ENCODE measurements around the gene MTUS2. TPM values are rescaled to one million over a fixed set of nuclear protein-coding genes. Genes with fewer than 3 reads are reported as not detected.

The MTUS2 gene
- total and polyA plus RNA-seq, 10 of the 15 experiments (the other 5 are each of a cell fraction or from before 2014, with no cell fraction given), result under 0.01 to 0.05 (median 0.02) TPM; not detected in 6

- Histone ChIP-seq H3K4me2 (ENCODE audit: control insufficient read depth, insufficient read depth) (no peak overlapping the region), H4K20me1 (ENCODE audit: control insufficient read depth, insufficient read depth) (no peaks in the 10 kb centered on the region), H3K9me3 (replicated peaks; ENCODE audit: control insufficient read depth, insufficient read depth, low read length) (no peaks in the 10 kb centered on the region), H3K9ac (ENCODE audit: control insufficient read depth, insufficient read depth, low read length) (no peak overlapping the region), H3K4me3 (no peak overlapping the region), H3K4me1 (ENCODE audit: control insufficient read depth, insufficient read depth, low read length) (no peaks in the 10 kb centered on the region), H2AFZ (ENCODE audit: control insufficient read depth, low read depth, low read length) (no peak overlapping the region), H3K79me2 (ENCODE audit: control insufficient read depth, insufficient read depth, low read length) (no peaks in the 10 kb centered on the region), H3K27ac (ENCODE audit: control insufficient read depth, insufficient read depth) (no peak overlapping the region), H3K36me3 (ENCODE audit: control insufficient read depth in 2 of 2, insufficient read depth in 2 of 2, low read length in 1 of 2) (no peaks in the 10 kb centered on the region), H3K27me3 (replicated peaks in 1 of 2; ENCODE audit: control insufficient read depth in 2 of 2, insufficient read depth in 2 of 2, low read length in 1 of 2) (no peaks in the 10 kb centered on the region)
- RAD21 ChIA-PET (ENCODE audit: unreplicated experiment), result no interaction called here
- POLR2A ChIA-PET, result no interaction called here
- BruUV-seq (replicated peaks), result no TSS peak
- FAIRE-seq, result no peak
- WGBS (ENCODE audit: insufficient coverage, insufficient replicate concordance, low lambda C conversion rate, missing lambda C conversion rate), result 0% methylated on average over 3 of the region's 3 CpGs
- DNase-seq (ENCODE audit: low read depth, low spot score), result no peak
- TF ChIP-seq STAT1 (conservative IDR thresholded peaks at IDR 0.05) (no peak), IKZF2 (IDR thresholded peaks at IDR 0.05) (no peak), ESRRA (IDR thresholded peaks at IDR 0.05; ENCODE audit: low read length) (no peak), NFYA (IDR thresholded peaks at IDR 0.05; ENCODE audit: borderline replicate concordance, low read depth, low read length) (no peak), NFIC (IDR thresholded peaks at IDR 0.05; ENCODE audit: low read depth, low read length) (no peak), BCLAF1 (IDR thresholded peaks at IDR 0.05) (no peak), SP1 (IDR thresholded peaks at IDR 0.05; ENCODE audit: low read depth, low read length) (no peak), FOXK2 (IDR thresholded peaks at IDR 0.05) (no peak), POLR2A (IDR thresholded peaks at IDR 0.05; ENCODE audit: low read depth, low read length) (no peak), JUND (IDR thresholded peaks at IDR 0.05; ENCODE audit: low read depth, low read length) (no peak), MXI1 (IDR thresholded peaks at IDR 0.05; ENCODE audit: low read depth, low read length) (no peak), RAD51 (IDR thresholded peaks at IDR 0.05) (no peak), ASH2L (IDR thresholded peaks at IDR 0.05; ENCODE audit: borderline replicate concordance, low read depth) (no peak), PKNOX1 (IDR thresholded peaks at IDR 0.05) (no peak), MEF2A (IDR thresholded peaks at IDR 0.05; ENCODE audit: insufficient read depth, low read depth, low read length) (no peak), PML (IDR thresholded peaks at IDR 0.05; ENCODE audit: low read length) (no peak)
- TF ChIP-seq, protein P1, sequence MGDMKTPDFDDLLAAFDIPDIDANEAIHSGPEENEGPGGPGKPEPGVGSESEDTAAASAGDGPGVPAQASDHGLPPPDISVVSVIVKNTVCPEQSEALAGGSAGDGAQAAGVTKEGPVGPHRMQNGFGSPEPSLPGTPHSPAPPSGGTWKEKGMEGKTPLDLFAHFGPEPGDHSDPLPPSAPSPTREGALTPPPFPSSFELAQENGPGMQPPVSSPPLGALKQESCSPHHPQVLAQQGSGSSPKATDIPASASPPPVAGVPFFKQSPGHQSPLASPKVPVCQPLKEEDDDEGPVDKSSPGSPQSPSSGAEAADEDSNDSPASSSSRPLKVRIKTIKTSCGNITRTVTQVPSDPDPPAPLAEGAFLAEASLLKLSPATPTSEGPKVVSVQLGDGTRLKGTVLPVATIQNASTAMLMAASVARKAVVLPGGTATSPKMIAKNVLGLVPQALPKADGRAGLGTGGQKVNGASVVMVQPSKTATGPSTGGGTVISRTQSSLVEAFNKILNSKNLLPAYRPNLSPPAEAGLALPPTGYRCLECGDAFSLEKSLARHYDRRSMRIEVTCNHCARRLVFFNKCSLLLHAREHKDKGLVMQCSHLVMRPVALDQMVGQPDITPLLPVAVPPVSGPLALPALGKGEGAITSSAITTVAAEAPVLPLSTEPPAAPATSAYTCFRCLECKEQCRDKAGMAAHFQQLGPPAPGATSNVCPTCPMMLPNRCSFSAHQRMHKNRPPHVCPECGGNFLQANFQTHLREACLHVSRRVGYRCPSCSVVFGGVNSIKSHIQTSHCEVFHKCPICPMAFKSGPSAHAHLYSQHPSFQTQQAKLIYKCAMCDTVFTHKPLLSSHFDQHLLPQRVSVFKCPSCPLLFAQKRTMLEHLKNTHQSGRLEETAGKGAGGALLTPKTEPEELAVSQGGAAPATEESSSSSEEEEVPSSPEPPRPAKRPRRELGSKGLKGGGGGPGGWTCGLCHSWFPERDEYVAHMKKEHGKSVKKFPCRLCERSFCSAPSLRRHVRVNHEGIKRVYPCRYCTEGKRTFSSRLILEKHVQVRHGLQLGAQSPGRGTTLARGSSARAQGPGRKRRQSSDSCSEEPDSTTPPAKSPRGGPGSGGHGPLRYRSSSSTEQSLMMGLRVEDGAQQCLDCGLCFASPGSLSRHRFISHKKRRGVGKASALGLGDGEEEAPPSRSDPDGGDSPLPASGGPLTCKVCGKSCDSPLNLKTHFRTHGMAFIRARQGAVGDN (IDR thresholded peaks at IDR 0.05), result no peak
- in situ Hi-C loops (cut with MboI) (no loop called here), intact Hi-C loops (cut with micrococcal nuclease; ENCODE audit: unreplicated experiment) (no loop called here)
- SMC1A ChIA-PET (ENCODE audit: uncharacterized antibody, unreplicated experiment), result no interaction called here
- no peak for ATAC-seq
- CTCF ChIA-PET, result interaction anchor here (0.6 kb wide), 1 partner anchor 62 kb away, joined by 4 read pairs; no protein-coding TSS in a partner anchor
Measured at GRCh38 chr13:28890712-28891111, 70.6 kb downstream of the MTUS2 start.
